Trophoblast cell (in vitro differentiated cells and primary cell): ENCODE measurements around the gene TLL2.

ENCODE experiments used
- DNase-seq, 2 donors: peaks; one replicate each; pipeline ENCODE4 v3.0.0-alpha.2; 2016
- H2AFZ ChIP-seq: 2 replicates; pipeline ENCODE4 v1.6.1; 2013; ENCODE audit warnings: low read length, moderate library complexity, mild to moderate bottlenecking; ENCODE audit not compliant: insufficient read depth, poor library complexity
- H2AK5ac ChIP-seq: 2 replicates; pipeline ENCODE4 v1.6.1; 2013; ENCODE audit warnings: mild to moderate bottlenecking, low read length
- H2BK120ac ChIP-seq: 2 replicates; pipeline ENCODE4 v1.6.1; 2013; ENCODE audit warnings: low read length, mild to moderate bottlenecking, moderate library complexity; ENCODE audit not compliant: insufficient read depth, poor library complexity
- H2BK12ac ChIP-seq: 2 replicates; pipeline ENCODE4 v1.6.1; 2013; ENCODE audit warnings: mild to moderate bottlenecking, low read length, moderate library complexity
- H2BK5ac ChIP-seq: 2 replicates; pipeline ENCODE4 v1.6.1; 2013; ENCODE audit warnings: low read length, low read depth, moderate library complexity, mild to moderate bottlenecking; ENCODE audit not compliant: poor library complexity
- H3K14ac ChIP-seq: 2 replicates; pipeline ENCODE4 v1.6.1; 2013; ENCODE audit warnings: mild to moderate bottlenecking, low read length
- H3K18ac ChIP-seq: 2 replicates; pipeline ENCODE4 v1.6.1; 2013; ENCODE audit warnings: mild to moderate bottlenecking, low read length
- H3K23ac ChIP-seq: 2 replicates; pipeline ENCODE4 v1.6.1; 2013; ENCODE audit warnings: low read length
- H3K27ac ChIP-seq: 2 replicates; pipeline ENCODE4 v1.5.1; 2013; ENCODE audit warnings: low read depth, mild to moderate bottlenecking, inconsistent platforms, low read length, moderate library complexity
- H3K27me3 ChIP-seq: 2 replicates; pipeline ENCODE4 v1.6.1; 2013; ENCODE audit warnings: inconsistent platforms, mild to moderate bottlenecking, low read length, moderate library complexity; ENCODE audit not compliant: insufficient read depth
- H3K36me3 ChIP-seq, 2 experiments: 1 replicate in 1 of 2; 2 replicates in 1 of 2; pipeline ENCODE4 v1.6.1; 2013; ENCODE audit warnings: low read length in 2 of 2, mild to moderate bottlenecking in 2 of 2, moderate library complexity in 1 of 2; ENCODE audit not compliant: insufficient read depth in 2 of 2, control insufficient read depth in 1 of 2
- H3K4ac ChIP-seq: 2 replicates; pipeline ENCODE4 v1.6.1; 2013; ENCODE audit warnings: low read depth, mild to moderate bottlenecking, low read length, moderate library complexity
- H3K4me1 ChIP-seq, 2 experiments: 1 replicate in 1 of 2; 2 replicates in 1 of 2; pipeline ENCODE4 v1.6.1; 2013; ENCODE audit warnings: low read length in 2 of 2, mild to moderate bottlenecking in 2 of 2, moderate library complexity in 1 of 2; ENCODE audit not compliant: insufficient read depth in 2 of 2, control insufficient read depth in 1 of 2
- H3K4me2 ChIP-seq: 2 replicates; pipeline ENCODE4 v1.6.1; 2013; ENCODE audit warnings: inconsistent platforms, mild to moderate bottlenecking, low read length, moderate library complexity
- H3K4me3 ChIP-seq: 2 replicates; pipeline ENCODE4 v1.5.1; 2013; ENCODE audit warnings: mild to moderate bottlenecking, low read depth, low read length, inconsistent platforms
- H3K79me1 ChIP-seq: one replicate; pipeline ENCODE4 v1.6.1; 2013; ENCODE audit warnings: low read length
- H3K79me2 ChIP-seq: 2 replicates; pipeline ENCODE4 v1.6.1; 2013; ENCODE audit warnings: low read length, mild to moderate bottlenecking; ENCODE audit not compliant: control insufficient read depth, insufficient read depth, poor library complexity
- H3K9ac ChIP-seq: 2 replicates; pipeline ENCODE4 v1.6.1; 2013; ENCODE audit warnings: mild to moderate bottlenecking, low read length
- H3K9me3 ChIP-seq: 2 replicates; pipeline ENCODE4 v1.6.1; 2013; ENCODE audit warnings: low read depth, mild to moderate bottlenecking, control low read depth, inconsistent platforms, low read length; ENCODE audit not compliant: insufficient read depth
- H4K12ac ChIP-seq: 2 replicates; pipeline ENCODE4 v1.6.1; 2013; ENCODE audit warnings: low read depth, mild to moderate bottlenecking, low read length, moderate library complexity
- H4K8ac ChIP-seq: 2 replicates; pipeline ENCODE4 v1.6.1; 2013; ENCODE audit warnings: low read depth, mild to moderate bottlenecking, low read length, moderate library complexity
- H4K91ac ChIP-seq: one replicate; pipeline ENCODE4 v1.6.1; 2013; ENCODE audit warnings: low read depth, mild to moderate bottlenecking, low read length, moderate library complexity
- WGBS: extraction: QIAGEN DNeasy Blood & Tissue Kit; methylation state at CpG from one replicate; pipeline ENCODE4 v1.1.7; 2013; ENCODE audit warnings: missing lambda C conversion rate; ENCODE audit not compliant: insufficient read length, insufficient coverage; ENCODE audit errors: extremely low coverage; 5-methylcytosine and 5-hydroxymethylcytosine counted together

TLL2 gene

DNA sequence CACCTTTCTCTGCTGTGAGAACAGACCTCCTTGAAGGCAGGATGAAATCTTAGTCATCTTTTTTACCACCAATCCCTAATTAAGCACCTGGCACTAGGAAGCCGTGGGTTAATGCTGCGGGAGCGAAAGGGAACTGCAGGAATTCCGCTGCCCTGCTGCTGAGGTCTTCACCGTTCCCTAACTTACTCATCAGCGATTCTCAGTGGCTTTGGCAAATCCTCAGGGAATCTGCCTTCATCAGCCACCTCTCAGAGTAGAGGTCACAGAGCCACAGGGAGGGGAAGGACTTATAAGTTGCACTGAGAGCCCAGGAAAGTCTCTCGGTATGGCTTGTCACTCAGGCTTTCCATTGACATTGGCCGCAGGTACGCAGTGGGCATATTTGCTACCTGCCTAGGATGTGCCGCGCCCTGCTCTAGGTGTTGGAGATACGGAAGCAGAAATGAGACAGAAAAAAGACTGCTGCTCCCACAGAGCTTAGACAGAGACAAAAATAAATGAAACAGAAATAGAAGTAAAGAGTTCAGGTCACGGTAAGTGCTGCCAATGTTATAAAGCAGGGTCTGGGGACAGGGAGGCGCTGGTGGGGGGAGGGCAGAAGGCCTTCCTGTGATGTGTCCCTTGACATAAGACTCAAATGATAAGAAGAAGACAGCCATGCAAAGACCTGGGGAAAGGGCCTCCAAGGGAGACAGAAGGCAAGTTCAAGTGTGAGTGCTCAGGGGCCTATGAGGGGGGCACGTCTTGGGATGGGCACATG is 82.3 kb downstream of the TLL2 start:
- WGBS = no CpG with 5 or more reads among the region's 15 CpGs

DNA sequence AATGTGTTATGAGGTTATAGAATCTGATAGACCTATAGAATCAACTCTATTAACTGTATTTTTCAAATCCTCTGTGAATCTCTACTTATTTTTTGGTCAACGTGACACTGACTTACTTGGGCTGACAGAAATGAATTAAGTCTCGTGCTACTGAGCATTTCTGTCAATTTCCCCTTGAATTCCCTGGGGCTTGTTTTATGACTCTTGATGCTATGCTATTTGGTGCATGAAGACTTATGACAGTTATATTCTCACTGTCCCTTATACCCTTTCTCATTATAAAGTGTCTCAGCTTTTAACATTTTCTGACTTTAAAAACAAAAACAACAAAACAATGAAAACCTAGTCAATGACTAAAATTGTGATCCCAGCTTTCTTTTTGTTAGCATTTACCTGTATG is 86.4 kb downstream of the TLL2 start:
- H3K23ac ChIP-seq = no peak overlapping the region
- H3K4me3 ChIP-seq = no peak overlapping the region
- H3K27ac ChIP-seq = no peak overlapping the region
- no peak overlapping the region for H2BK120ac ChIP-seq
- H3K27me3 ChIP-seq = no peaks in the 10 kb centered on the region
- no peak overlapping the region for H3K9ac ChIP-seq
- H3K4me2 ChIP-seq = no peak overlapping the region
- WGBS = no CpG with 5 or more reads among the region's 2 CpGs
- no peaks in the 10 kb centered on the region for H3K79me1 ChIP-seq
- peaks cover 3% of the 10 kb centered on the region for H3K9me3 ChIP-seq
- H2BK12ac ChIP-seq = no peak overlapping the region
- H3K4me1 ChIP-seq = peaks cover 0 to 2% of the 10 kb centered on the region in 2 experiments
- H2BK5ac ChIP-seq = no peak overlapping the region
- DNase-seq = no peak
- no peak overlapping the region for H4K91ac ChIP-seq
- no peak overlapping the region for H3K4ac ChIP-seq
- H3K14ac ChIP-seq = no peak overlapping the region
- H3K36me3 ChIP-seq = no peaks in the 10 kb centered on the region
- H4K12ac ChIP-seq = no peak overlapping the region
- H3K79me2 ChIP-seq = no peaks in the 10 kb centered on the region
- no peak overlapping the region for H3K18ac ChIP-seq
- no peak overlapping the region for H2AK5ac ChIP-seq
- H2AFZ ChIP-seq = no peak overlapping the region
- no peak overlapping the region for H4K8ac ChIP-seq

More for the DNA sequence above, 82.3 kb downstream of the TLL2 start:
- H3K4me3 ChIP-seq = no peak overlapping the region
- no peak overlapping the region for H4K12ac ChIP-seq
- H3K27me3 ChIP-seq = no peaks in the 10 kb centered on the region
- H2BK12ac ChIP-seq = no peak overlapping the region
- H3K23ac ChIP-seq = no peak overlapping the region
- H4K8ac ChIP-seq = no peak overlapping the region
- H2BK120ac ChIP-seq = no peak overlapping the region
- H2AFZ ChIP-seq = no peak overlapping the region
- no peak overlapping the region for H3K14ac ChIP-seq
- H3K4me2 ChIP-seq = no peak overlapping the region
- H3K9me3 ChIP-seq = peaks cover 3% of the 10 kb centered on the region
- no peaks in the 10 kb centered on the region for H3K4me1 ChIP-seq
- H3K27ac ChIP-seq = no peak overlapping the region
- no peak overlapping the region for H3K9ac ChIP-seq
- no peak overlapping the region for H4K91ac ChIP-seq
- H3K4ac ChIP-seq = no peak overlapping the region
- H2BK5ac ChIP-seq = no peak overlapping the region
- no peak overlapping the region for H3K18ac ChIP-seq
- H3K36me3 ChIP-seq = no peaks in the 10 kb centered on the region
- no peak for DNase-seq
- no peak overlapping the region for H2AK5ac ChIP-seq
- no peaks in the 10 kb centered on the region for H3K79me2 ChIP-seq
- no peaks in the 10 kb centered on the region for H3K79me1 ChIP-seq

DNA sequence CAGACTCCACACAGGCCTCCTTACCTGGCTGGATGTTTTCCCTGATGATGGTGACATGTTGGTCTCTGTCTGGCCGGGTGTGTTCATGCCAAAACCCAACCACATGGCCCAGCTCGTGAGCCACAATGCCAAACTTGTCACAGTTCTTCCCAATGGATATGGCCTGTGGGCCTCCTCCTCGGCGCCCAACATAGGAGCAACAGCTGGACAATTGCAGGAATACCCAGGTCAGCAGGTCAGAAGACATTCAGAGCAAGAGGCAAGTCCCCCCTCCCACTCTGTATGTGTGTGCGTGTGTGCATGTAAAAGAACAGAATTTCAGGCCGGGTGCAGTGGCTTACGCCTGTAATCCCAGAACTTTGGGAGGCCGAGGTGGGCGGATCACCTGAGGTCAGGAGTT is 91.2 kb downstream of the TLL2 start:
- Histone ChIP-seq H3K18ac (no peak overlapping the region), H2AK5ac (no peak overlapping the region)
- DNase-seq = no peak

DNA sequence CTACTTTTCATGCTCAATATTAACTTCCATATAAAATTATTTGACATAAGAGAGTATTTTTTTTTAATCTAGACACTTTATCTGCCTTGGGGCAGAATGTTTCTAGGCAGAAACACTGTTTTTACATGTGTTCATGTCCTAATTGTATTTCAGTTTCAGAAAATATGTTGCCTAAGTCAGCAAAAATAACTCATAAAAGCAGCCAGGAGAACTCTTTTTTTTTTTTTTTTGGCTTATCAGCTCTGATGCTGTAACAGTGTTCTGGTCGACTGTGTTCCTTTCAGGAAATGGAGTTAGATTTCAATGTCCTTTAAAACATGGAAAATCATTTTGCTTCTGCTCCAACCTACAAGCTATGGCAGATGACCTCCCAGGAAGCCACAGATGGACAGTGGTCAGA is 91.7 kb downstream of the TLL2 start:
- H3K4me2 ChIP-seq = no peak overlapping the region
- H3K79me1 ChIP-seq = no peaks in the 10 kb centered on the region

More for the DNA sequence above, 91.2 kb downstream of the TLL2 start:
- Histone ChIP-seq H3K27ac (no peak overlapping the region), H4K8ac (no peak overlapping the region), H3K27me3 (no peaks in the 10 kb centered on the region), H3K79me2 (no peaks in the 10 kb centered on the region), H4K12ac (no peak overlapping the region), H2BK5ac (no peak overlapping the region), H2BK12ac (no peak overlapping the region), H3K36me3 (no peaks in the 10 kb centered on the region), H3K23ac (no peak overlapping the region), H3K4me2 (no peak overlapping the region), H3K4me3 (no peak overlapping the region), H3K4me1 (peaks cover 0 to 3% of the 10 kb centered on the region in 2 experiments), H3K4ac (no peak overlapping the region), H3K79me1 (no peaks in the 10 kb centered on the region), H3K9ac (no peak overlapping the region), H3K14ac (no peak overlapping the region), H2AFZ (no peak overlapping the region), H3K9me3 (no peaks in the 10 kb centered on the region), H2BK120ac (no peak overlapping the region), H4K91ac (no peak overlapping the region)
- WGBS = no CpG with 5 or more reads among the region's 9 CpGs

More for the DNA sequence above, 91.7 kb downstream of the TLL2 start:
- H2AK5ac ChIP-seq = no peak overlapping the region
- H2AFZ ChIP-seq = no peak overlapping the region
- H2BK120ac ChIP-seq = no peak overlapping the region
- no peak overlapping the region for H2BK5ac ChIP-seq
- no peak overlapping the region for H3K23ac ChIP-seq
- H3K18ac ChIP-seq = no peak overlapping the region
- no peaks in the 10 kb centered on the region for H3K9me3 ChIP-seq
- H3K27ac ChIP-seq = no peak overlapping the region
- H3K4me3 ChIP-seq = no peak overlapping the region
- H3K14ac ChIP-seq = no peak overlapping the region
- no peak overlapping the region for H4K91ac ChIP-seq
- no peak overlapping the region for H3K4ac ChIP-seq
- no peak overlapping the region for H2BK12ac ChIP-seq
- no peak overlapping the region for H4K8ac ChIP-seq
- peaks cover 0 to 3% of the 10 kb centered on the region in 2 experiments for H3K4me1 ChIP-seq
- DNase-seq = peak in 1 of 2 donors; percentile 34
- H4K12ac ChIP-seq = no peak overlapping the region
- H3K79me2 ChIP-seq = no peaks in the 10 kb centered on the region
- no peaks in the 10 kb centered on the region for H3K36me3 ChIP-seq
- H3K9ac ChIP-seq = no peak overlapping the region
- H3K27me3 ChIP-seq = no peaks in the 10 kb centered on the region
- WGBS = no CpG with 5 or more reads among the region's 1 CpG
